ENCODE data around the gene PAN3. TPM values are rescaled to one million over a fixed set of nuclear protein-coding genes. Genes with fewer than 3 reads are reported as not detected.

Gene PAN3
- total and polyA plus RNA-seq, 7 donors: 5.1 to 43.3 (median 39.2) TPM

GRCh38 chr13:28250542-28250941 lies 112.2 kb downstream of the PAN3 start:
- intact Hi-C loops (cut with DNase I): no loop called here
- no peak for DNase-seq
- Histone ChIP-seq H3K4me3 (no peak overlapping the region), H3K27me3 (no peaks in the 10 kb centered on the region), H3K27ac (no peak overlapping the region), H3K36me3 (peaks cover 0 to 5% (median 0%) of the 10 kb centered on the region in 4 donors), H3K9me3 (no peaks in the 10 kb centered on the region), H3K4me1 (no peaks in the 10 kb centered on the region)
- WGBS, 2 donors: 86 to 91% methylated on average over 10 of the region's 10 CpGs
- TF ChIP-seq, protein P1, sequence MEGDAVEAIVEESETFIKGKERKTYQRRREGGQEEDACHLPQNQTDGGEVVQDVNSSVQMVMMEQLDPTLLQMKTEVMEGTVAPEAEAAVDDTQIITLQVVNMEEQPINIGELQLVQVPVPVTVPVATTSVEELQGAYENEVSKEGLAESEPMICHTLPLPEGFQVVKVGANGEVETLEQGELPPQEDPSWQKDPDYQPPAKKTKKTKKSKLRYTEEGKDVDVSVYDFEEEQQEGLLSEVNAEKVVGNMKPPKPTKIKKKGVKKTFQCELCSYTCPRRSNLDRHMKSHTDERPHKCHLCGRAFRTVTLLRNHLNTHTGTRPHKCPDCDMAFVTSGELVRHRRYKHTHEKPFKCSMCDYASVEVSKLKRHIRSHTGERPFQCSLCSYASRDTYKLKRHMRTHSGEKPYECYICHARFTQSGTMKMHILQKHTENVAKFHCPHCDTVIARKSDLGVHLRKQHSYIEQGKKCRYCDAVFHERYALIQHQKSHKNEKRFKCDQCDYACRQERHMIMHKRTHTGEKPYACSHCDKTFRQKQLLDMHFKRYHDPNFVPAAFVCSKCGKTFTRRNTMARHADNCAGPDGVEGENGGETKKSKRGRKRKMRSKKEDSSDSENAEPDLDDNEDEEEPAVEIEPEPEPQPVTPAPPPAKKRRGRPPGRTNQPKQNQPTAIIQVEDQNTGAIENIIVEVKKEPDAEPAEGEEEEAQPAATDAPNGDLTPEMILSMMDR (IDR thresholded peaks at IDR 0.05): no peak
- TF ChIP-seq POLR2AphosphoS5 (IDR thresholded peaks at IDR 0.05) (no peak), POLR2A (IDR thresholded peaks at IDR 0.05) (no peak), EP300 (IDR thresholded peaks at IDR 0.05) (no peak)

DNA sequence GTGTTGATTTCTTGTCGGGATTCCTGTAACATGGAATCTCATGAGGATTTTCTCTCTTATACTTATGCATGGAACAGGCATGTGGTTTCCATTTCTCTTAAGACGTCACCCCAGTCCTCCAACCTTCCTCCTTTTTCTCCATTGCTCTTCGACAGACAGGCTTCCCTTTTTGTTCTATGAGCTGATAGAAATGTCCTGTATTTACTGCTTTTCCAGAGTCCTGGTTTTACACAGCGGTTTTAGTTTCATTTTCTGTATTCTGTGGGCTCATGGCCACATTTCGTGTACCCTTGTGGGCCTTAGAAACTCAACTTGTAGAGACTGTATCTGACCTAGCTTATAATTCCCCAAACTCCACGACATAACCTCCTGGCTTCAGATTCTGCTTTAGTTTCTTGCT lies 113.1 kb downstream of the PAN3 start:
- intact Hi-C loops (cut with DNase I): no loop called here
- H3K36me3 ChIP-seq: peaks cover 0 to 11% (median 3%) of the 10 kb centered on the region in 4 donors
- no peak overlapping the region for H3K4me3 ChIP-seq
- 76 to 88% methylated on average over 6 of the region's 6 CpGs for WGBS, 2 donors
- no peaks in the 10 kb centered on the region for H3K4me1 ChIP-seq
- no peaks in the 10 kb centered on the region for H3K9me3 ChIP-seq
- DNase-seq: no peak
- TF ChIP-seq EP300 (IDR thresholded peaks at IDR 0.05) (no peak), POLR2AphosphoS5 (IDR thresholded peaks at IDR 0.05) (no peak), POLR2A (IDR thresholded peaks at IDR 0.05) (no peak)
- TF ChIP-seq, protein P1 (IDR thresholded peaks at IDR 0.05): no peak
- H3K27me3 ChIP-seq: no peaks in the 10 kb centered on the region
- H3K27ac ChIP-seq: no peak overlapping the region

DNA sequence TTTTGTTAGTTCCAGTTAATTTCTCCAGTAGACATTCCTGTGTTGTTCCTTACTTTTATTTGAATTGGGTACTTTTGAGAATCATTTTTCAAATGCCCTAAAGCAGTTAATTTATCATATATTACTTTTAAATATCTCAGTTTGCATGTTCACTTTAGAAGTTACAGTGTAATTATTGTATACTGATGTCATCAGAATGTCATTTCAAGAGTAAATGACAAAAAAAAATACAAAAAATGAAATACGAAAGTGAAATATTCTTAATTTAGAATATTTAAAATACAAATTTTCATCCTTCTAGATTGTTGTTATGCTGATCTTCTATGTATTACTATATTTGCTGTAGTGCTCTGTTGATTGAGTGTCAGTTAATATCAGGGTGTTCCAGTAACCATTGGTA lies 114.2 kb downstream of the PAN3 start:
- peaks cover 0 to 20% (median 6%) of the 10 kb centered on the region in 4 donors for H3K36me3 ChIP-seq
- TF ChIP-seq POLR2A (IDR thresholded peaks at IDR 0.05) (no peak), POLR2AphosphoS5 (IDR thresholded peaks at IDR 0.05) (no peak), EP300 (IDR thresholded peaks at IDR 0.05) (no peak)
- TF ChIP-seq, protein P1 (IDR thresholded peaks at IDR 0.05): no peak
- no peak for DNase-seq
- H3K27me3 ChIP-seq: no peaks in the 10 kb centered on the region
- no peaks in the 10 kb centered on the region for H3K9me3 ChIP-seq
- no peak overlapping the region for H3K27ac ChIP-seq
- no peaks in the 10 kb centered on the region for H3K4me1 ChIP-seq
- H3K4me3 ChIP-seq: no peak overlapping the region
- WGBS, 2 donors: 94 to 98% methylated on average over 1 of the region's 1 CpG
- intact Hi-C loops (cut with DNase I): no loop called here

DNA sequence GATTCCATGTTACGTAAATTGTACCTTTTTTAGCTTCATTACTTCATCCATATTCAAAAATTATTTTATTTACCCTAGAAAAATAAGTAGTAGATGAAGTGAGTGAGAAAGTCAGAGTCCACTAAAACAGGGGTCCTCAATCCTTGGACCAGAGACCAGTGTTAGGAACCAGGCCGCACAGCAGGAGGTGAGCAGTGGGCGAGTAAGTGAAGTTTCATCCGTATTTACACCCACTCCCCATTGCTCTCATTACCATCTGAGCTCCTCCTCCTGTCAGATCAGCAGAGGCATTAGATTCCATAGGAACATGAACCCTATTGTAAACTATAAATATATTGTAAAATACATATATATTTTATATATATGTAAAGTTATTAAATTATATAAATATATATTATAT lies 119.0 kb downstream of the PAN3 start:
- Histone ChIP-seq H3K36me3 (peaks cover 0 to 47% (median 6%) of the 10 kb centered on the region in 4 donors), H3K4me1 (no peaks in the 10 kb centered on the region), H3K9me3 (no peaks in the 10 kb centered on the region), H3K27me3 (no peaks in the 10 kb centered on the region), H3K27ac (no peak overlapping the region), H3K4me3 (no peak overlapping the region)
- intact Hi-C loops (cut with DNase I): no loop called here
- WGBS, 2 donors: 96 to 97% methylated on average over 4 of the region's 4 CpGs
- DNase-seq: no peak
- no peak for TF ChIP-seq POLR2AphosphoS5 (IDR thresholded peaks at IDR 0.05)
- TF ChIP-seq POLR2A (IDR thresholded peaks at IDR 0.05): no peak
- TF ChIP-seq, protein P1 (IDR thresholded peaks at IDR 0.05): no peak
- no peak for TF ChIP-seq EP300 (IDR thresholded peaks at IDR 0.05)

GRCh38 chr13:28258417-28258816 lies 120.1 kb downstream of the PAN3 start:
- no peak for TF ChIP-seq POLR2A (IDR thresholded peaks at IDR 0.05)
- Histone ChIP-seq H3K27ac (no peak overlapping the region), H3K27me3 (no peaks in the 10 kb centered on the region), H3K9me3 (no peaks in the 10 kb centered on the region), H3K36me3 (peaks cover 0 to 58% (median 6%) of the 10 kb centered on the region in 4 donors), H3K4me3 (no peak overlapping the region), H3K4me1 (no peaks in the 10 kb centered on the region)
- intact Hi-C loops (cut with DNase I): no loop called here
- no peak for DNase-seq
- 69 to 86% methylated on average over 3 of the region's 3 CpGs for WGBS, 2 donors

Measured in sigmoid colon (tissue), 7 donors.